Muscle of arm (tissue), 12 donors: ENCODE results near the gene GPATCH4. TPM values are rescaled to one million over a fixed set of nuclear protein-coding genes. Genes with fewer than 3 reads are reported as not detected.

ENCODE experiments used
- DNase-seq: peaks from one replicate; pipeline ENCODE4 v3.0.0-alpha.2; 2013
- polyA plus RNA-seq, 12 donors: library from polyadenylated mRNA; unstranded; fragments of 120-200 nt; gene quantifications; one replicate each; pipeline ENCODE4 v1.2.1, GENCODE V29; 2013; ENCODE audit not compliant: insufficient read length in 12 of 12

Gene GPATCH4
- polyA plus RNA-seq, 12 donors: 25.3 to 39.3 (median 28.2) TPM; not detected in 1

- no peak for DNase-seq
Measured at GRCh38 chr1:156551066-156551643, 50.1 kb downstream of the GPATCH4 start.

GRCh38 chr1:156550346-156550745, 50.9 kb downstream of the GPATCH4 start:
- DNase-seq: no peak

- DNase-seq: no peak
Measured at GRCh38 chr1:156549831-156550230, 51.4 kb downstream of the GPATCH4 start.

- no peak for DNase-seq
Measured at GRCh38 chr1:156549390-156549789, 51.9 kb downstream of the GPATCH4 start.

GRCh38 chr1:156547982-156548381, 53.3 kb downstream of the GPATCH4 start:
- no peak for DNase-seq

- DNase-seq: no peak
Measured at GRCh38 chr1:156547434-156547833, 53.8 kb downstream of the GPATCH4 start.

- no peak for DNase-seq
Measured at GRCh38 chr1:156546267-156546666, 55.0 kb downstream of the GPATCH4 start.

GRCh38 chr1:156544592-156545102, 56.6 kb downstream of the GPATCH4 start:
- DNase-seq: no peak

Other genes with a start within 250 kb of the GPATCH4 start
- under 1 TPM in 1 of 12 donors, not detected in 11; 0.27 TPM for gene RHBG, start 232.3 kb downstream of the GPATCH4 start, polyA plus RNA-seq
- 10 to 100 TPM in 11 of 12 donors, not detected in 1; 44.4 to 95.3 (median 69.1) TPM for gene MEF2D, start 100.7 kb downstream of the GPATCH4 start, polyA plus RNA-seq
- 10 to 100 TPM in 1 of 12 donors, 1 to 10 TPM in 10, not detected in 1; 4.6 to 15.7 (median 7.9) TPM for gene IQGAP3, start 28.9 kb downstream of the GPATCH4 start, polyA plus RNA-seq
- under 1 TPM in 8 of 12 donors, not detected in 4; 0.19 to 0.70 (median 0.29) TPM for gene TTC24, start 21.8 kb downstream of the GPATCH4 start, polyA plus RNA-seq
- gene NAXE, start 9.7 kb downstream of the GPATCH4 start, polyA plus RNA-seq: 10 to 100 TPM in 11 of 12 donors, not detected in 1; 21.4 to 36.4 (median 26.5) TPM
- under 1 TPM in 8 of 12 donors, not detected in 4; 0.22 to 0.94 (median 0.39) TPM for gene HAPLN2, start 17.9 kb upstream of the GPATCH4 start, polyA plus RNA-seq
- gene BCAN, start 40.6 kb upstream of the GPATCH4 start, polyA plus RNA-seq: 10 to 100 TPM in 1 of 12 donors, 1 to 10 TPM in 10, not detected in 1; 1.3 to 14.7 (median 2.4) TPM
- gene NES, start 75.9 kb upstream of the GPATCH4 start, polyA plus RNA-seq: 1,000 to 10,000 TPM in 1 of 12 donors, 100 to 1,000 TPM in 11; 318 to 1,186 (median 743) TPM
- gene CRABP2, start 104.1 kb upstream of the GPATCH4 start, polyA plus RNA-seq: 100 to 1,000 TPM; 230 to 919 (median 293) TPM
- gene METTL25B, start 127.0 kb upstream of the GPATCH4 start, polyA plus RNA-seq: 10 to 100 TPM in 11 of 12 donors, not detected in 1; 16.8 to 26.5 (median 19.0) TPM
- 10 to 100 TPM in 11 of 12 donors, not detected in 1; 21.7 to 44.6 (median 27.8) TPM for gene ISG20L2, start 127.3 kb upstream of the GPATCH4 start, polyA plus RNA-seq
- gene MRPL24, start 139.6 kb upstream of the GPATCH4 start, polyA plus RNA-seq: 10 to 100 TPM in 11 of 12 donors, not detected in 1; 34.7 to 70.4 (median 66.3) TPM
- gene HDGF, start 150.2 kb upstream of the GPATCH4 start, polyA plus RNA-seq: 100 to 1,000 TPM in 11 of 12 donors, not detected in 1; 134 to 205 (median 142) TPM
- gene PRCC, start 166.1 kb upstream of the GPATCH4 start, polyA plus RNA-seq: 10 to 100 TPM in 11 of 12 donors, not detected in 1; 59.0 to 97.7 (median 65.5) TPM
- 1 to 10 TPM in 1 of 12 donors, under 1 TPM in 9, not detected in 2; 0.26 to 1.4 (median 0.56) TPM for gene SH2D2A, start 215.4 kb upstream of the GPATCH4 start, polyA plus RNA-seq